ENCODE results near the gene CNBP. TPM values are rescaled to one million over a fixed set of nuclear protein-coding genes. Genes with fewer than 3 reads are reported as not detected.

Gene CNBP
- total and polyA plus RNA-seq, 2 of the 13 experiments (the other 11 are each of a cell fraction or from before 2014, with no cell fraction given): 282 to 354 TPM

GRCh38 chr3:129123314-129124060 lies 60.2 kb downstream of the CNBP start (continued):
- no peak for TF ChIP-seq SRSF4 (IDR thresholded peaks at IDR 0.05; ENCODE audit: low read depth, low read length, poor library complexity, severe bottlenecking)
- no peak for TF ChIP-seq PHF20 (CRISPR knock-in tag; IDR thresholded peaks at IDR 0.05)
- TF ChIP-seq ZNF614 (CRISPR knock-in tag; IDR thresholded peaks at IDR 0.05; ENCODE audit: borderline replicate concordance): no peak
- TF ChIP-seq KLF13 (CRISPR knock-in tag; IDR thresholded peaks at IDR 0.05): no peak
- no peak for TF ChIP-seq JUNB (CRISPR knock-in tag; IDR thresholded peaks at IDR 0.05; ENCODE audit: borderline replicate concordance)
- TF ChIP-seq ZNF589 (CRISPR knock-in tag; conservative IDR thresholded peaks at IDR 0.05): no peak
- TF ChIP-seq DMTF1 (CRISPR knock-in tag; IDR thresholded peaks at IDR 0.05): no peak
- TF ChIP-seq SP1 (IDR thresholded peaks at IDR 0.05): no peak
- no peak for TF ChIP-seq SP1 (CRISPR knock-in tag; IDR thresholded peaks at IDR 0.05)
- peak; percentile 82 for TF ChIP-seq PAXIP1 (CRISPR knock-in tag; conservative IDR thresholded peaks at IDR 0.05)
- TF ChIP-seq ZNF761 (CRISPR knock-in tag; conservative IDR thresholded peaks at IDR 0.05): no peak
- TF ChIP-seq NR2F6 (IDR thresholded peaks at IDR 0.05): no peak
- TF ChIP-seq NR2F6 (CRISPR knock-in tag; IDR thresholded peaks at IDR 0.05): peak; percentile 32; the same call in 1 of the 2 replicates
- TF ChIP-seq AGO1 (IDR thresholded peaks at IDR 0.05; ENCODE audit: low read depth, low read length, poor library complexity, severe bottlenecking): no peak
- TF ChIP-seq MXI1 (IDR thresholded peaks at IDR 0.05; ENCODE audit: borderline replicate concordance, low read depth, low read length): no peak; the same call in 2 of the 3 replicates
- TF ChIP-seq MXD1 (CRISPR knock-in tag; IDR thresholded peaks at IDR 0.05): no peak
- no peak for TF ChIP-seq JUND (CRISPR knock-in tag; IDR thresholded peaks at IDR 0.05)
- no peak; the same call in 1 of the 2 replicates for TF ChIP-seq ZNF556 (CRISPR knock-in tag; IDR thresholded peaks at IDR 0.05; ENCODE audit: borderline replicate concordance)
- no peak for TF ChIP-seq LBX2 (CRISPR knock-in tag; IDR thresholded peaks at IDR 0.05; ENCODE audit: borderline replicate concordance)
- TF ChIP-seq RARA (CRISPR knock-in tag; IDR thresholded peaks at IDR 0.05): no peak; the same call in 1 of the 2 replicates
- TF ChIP-seq ZNF615 (CRISPR knock-in tag; IDR thresholded peaks at IDR 0.05; ENCODE audit: borderline replicate concordance): no peak
- TF ChIP-seq ZNF44 (CRISPR knock-in tag; IDR thresholded peaks at IDR 0.05): no peak
- no peak for TF ChIP-seq MTA1 (CRISPR knock-in tag; IDR thresholded peaks at IDR 0.05; ENCODE audit: borderline replicate concordance)
- no peak for TF ChIP-seq SYNCRIP (IDR thresholded peaks at IDR 0.05; ENCODE audit: insufficient read depth, low read depth, low read length)
- no peak for TF ChIP-seq RBM22 (optimal IDR thresholded peaks at IDR 0.05; ENCODE audit: low read length)

Measured in HepG2 (cell line).